ENCODE measurements around the gene HNRNPC.
"Not testable (repeated sequence)": the region's sequence is repeated elsewhere in the genome, so short reads cannot be mapped to it uniquely, and the experiment has no call there.

Gene HNRNPC

DNA sequence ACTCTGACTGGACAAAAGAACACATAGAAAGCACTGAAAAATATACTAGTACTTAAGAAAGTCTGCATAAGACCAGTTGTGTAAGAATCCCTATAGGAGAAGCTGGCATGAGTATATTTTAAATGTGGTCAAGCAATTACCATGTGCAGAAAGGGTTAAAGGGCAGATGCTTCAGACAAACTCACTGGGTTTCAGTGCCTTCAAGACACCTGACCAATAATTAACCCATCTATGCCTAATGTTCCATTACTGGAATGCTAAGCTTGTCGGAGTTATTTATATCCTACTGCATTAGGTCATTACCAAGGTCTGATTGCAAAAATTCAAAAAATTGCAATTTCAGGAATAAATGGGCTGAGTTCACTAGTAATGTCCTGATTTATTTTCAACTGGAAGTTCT, 41.3 kb downstream of the HNRNPC start:
- Histone ChIP-seq H3K9ac (ENCODE audit: low read length) (no peak overlapping the region), H4K20me1 (ENCODE audit: insufficient read depth, low read length) (peaks cover 99% of the 10 kb centered on the region), H3K4me2 (ENCODE audit: low read length) (no peak overlapping the region), H3K79me2 (ENCODE audit: low read length) (peaks cover 100% of the 10 kb centered on the region), H3K4me3 (ENCODE audit: low read length) (no peak overlapping the region), H3K9me3 (ENCODE audit: insufficient read depth, low read length) (no peaks in the 10 kb centered on the region), H3K36me3 (replicated peaks; ENCODE audit: low read depth, low read length) (peaks cover 80% of the 10 kb centered on the region), H3K4me1 (ENCODE audit: low read length) (no peaks in the 10 kb centered on the region), H3K27ac (ENCODE audit: low read length) (no peak overlapping the region), H2AFZ (ENCODE audit: low read depth, low read length) (no peak overlapping the region), H3K27me3 (ENCODE audit: low read depth, low read length) (no peaks in the 10 kb centered on the region)
- TF ChIP-seq, protein P1, sequence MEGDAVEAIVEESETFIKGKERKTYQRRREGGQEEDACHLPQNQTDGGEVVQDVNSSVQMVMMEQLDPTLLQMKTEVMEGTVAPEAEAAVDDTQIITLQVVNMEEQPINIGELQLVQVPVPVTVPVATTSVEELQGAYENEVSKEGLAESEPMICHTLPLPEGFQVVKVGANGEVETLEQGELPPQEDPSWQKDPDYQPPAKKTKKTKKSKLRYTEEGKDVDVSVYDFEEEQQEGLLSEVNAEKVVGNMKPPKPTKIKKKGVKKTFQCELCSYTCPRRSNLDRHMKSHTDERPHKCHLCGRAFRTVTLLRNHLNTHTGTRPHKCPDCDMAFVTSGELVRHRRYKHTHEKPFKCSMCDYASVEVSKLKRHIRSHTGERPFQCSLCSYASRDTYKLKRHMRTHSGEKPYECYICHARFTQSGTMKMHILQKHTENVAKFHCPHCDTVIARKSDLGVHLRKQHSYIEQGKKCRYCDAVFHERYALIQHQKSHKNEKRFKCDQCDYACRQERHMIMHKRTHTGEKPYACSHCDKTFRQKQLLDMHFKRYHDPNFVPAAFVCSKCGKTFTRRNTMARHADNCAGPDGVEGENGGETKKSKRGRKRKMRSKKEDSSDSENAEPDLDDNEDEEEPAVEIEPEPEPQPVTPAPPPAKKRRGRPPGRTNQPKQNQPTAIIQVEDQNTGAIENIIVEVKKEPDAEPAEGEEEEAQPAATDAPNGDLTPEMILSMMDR (IDR thresholded peaks at IDR 0.05; ENCODE audit: low read depth, low read length), result no peak
- TF ChIP-seq EZH2phosphoT487 (IDR thresholded peaks at IDR 0.05; ENCODE audit: low read depth), result no peak

DNA sequence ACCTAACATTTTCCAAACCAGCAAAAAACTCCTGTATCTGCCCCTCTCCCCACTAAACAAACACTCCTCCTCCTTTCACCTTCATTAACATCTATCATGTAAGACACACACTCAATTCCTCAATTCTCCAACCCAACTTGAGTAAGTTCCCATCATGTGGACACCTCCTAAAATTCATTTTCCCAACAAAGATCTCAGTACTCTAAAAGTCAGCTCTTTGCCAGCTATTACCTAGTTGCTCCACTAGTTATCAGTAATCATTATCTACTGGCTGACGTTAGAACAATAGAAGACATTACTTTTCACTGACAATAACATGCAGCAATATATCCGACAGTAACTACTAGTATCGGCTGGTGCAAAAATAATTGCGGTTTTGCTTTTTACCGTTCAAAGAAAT, 42.1 kb downstream of the HNRNPC start:
- H3K9ac ChIP-seq (ENCODE audit: low read length), result no peak overlapping the region
- peaks cover 99% of the 10 kb centered on the region for H4K20me1 ChIP-seq (ENCODE audit: insufficient read depth, low read length)
- no peak overlapping the region for H3K27ac ChIP-seq (ENCODE audit: low read length)
- TF ChIP-seq, protein P1 (IDR thresholded peaks at IDR 0.05; ENCODE audit: low read depth, low read length), result no peak
- TF ChIP-seq EZH2phosphoT487 (IDR thresholded peaks at IDR 0.05; ENCODE audit: low read depth), result no peak
- H3K4me2 ChIP-seq (ENCODE audit: low read length), result no peak overlapping the region
- H3K36me3 ChIP-seq (replicated peaks; ENCODE audit: low read depth, low read length), result peaks cover 79% of the 10 kb centered on the region
- no peaks in the 10 kb centered on the region for H3K4me1 ChIP-seq (ENCODE audit: low read length)
- H3K9me3 ChIP-seq (ENCODE audit: insufficient read depth, low read length), result no peaks in the 10 kb centered on the region
- H2AFZ ChIP-seq (ENCODE audit: low read depth, low read length), result no peak overlapping the region
- peaks cover 100% of the 10 kb centered on the region for H3K79me2 ChIP-seq (ENCODE audit: low read length)
- H3K4me3 ChIP-seq (ENCODE audit: low read length), result no peak overlapping the region
- no peaks in the 10 kb centered on the region for H3K27me3 ChIP-seq (ENCODE audit: low read depth, low read length)

DNA sequence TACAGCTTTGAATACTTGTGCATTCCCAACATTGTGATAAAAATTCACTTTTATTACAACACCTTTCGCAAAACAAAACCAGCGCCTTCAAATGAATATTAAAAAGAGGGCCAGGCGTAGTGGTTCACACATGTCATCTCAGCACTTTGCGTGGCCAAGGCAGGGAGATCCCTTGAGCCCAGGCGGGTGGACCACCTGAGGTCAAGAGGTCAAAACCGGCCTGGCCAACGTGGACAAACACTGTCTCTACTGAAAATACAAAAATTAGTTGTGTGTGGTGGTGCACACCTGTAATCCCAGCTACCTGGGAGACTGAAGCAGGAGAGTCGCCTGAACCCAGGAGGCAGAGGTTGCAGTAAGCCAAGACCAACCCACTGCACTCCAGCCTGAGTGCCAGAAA, 42.8 kb downstream of the HNRNPC start:
- TF ChIP-seq EZH2phosphoT487 (IDR thresholded peaks at IDR 0.05; ENCODE audit: low read depth), result no peak
- TF ChIP-seq, protein P1 (IDR thresholded peaks at IDR 0.05; ENCODE audit: low read depth, low read length), result no peak
- Histone ChIP-seq H2AFZ (ENCODE audit: low read depth, low read length) (no peak overlapping the region), H3K4me1 (ENCODE audit: low read length) (no peaks in the 10 kb centered on the region), H3K9me3 (ENCODE audit: insufficient read depth, low read length) (no peaks in the 10 kb centered on the region), H3K27ac (ENCODE audit: low read length) (no peak overlapping the region), H3K4me2 (ENCODE audit: low read length) (no peak overlapping the region), H3K36me3 (replicated peaks; ENCODE audit: low read depth, low read length) (peaks cover 79% of the 10 kb centered on the region), H3K79me2 (ENCODE audit: low read length) (peaks cover 100% of the 10 kb centered on the region), H4K20me1 (ENCODE audit: insufficient read depth, low read length) (peaks cover 99% of the 10 kb centered on the region), H3K27me3 (ENCODE audit: low read depth, low read length) (no peaks in the 10 kb centered on the region), H3K4me3 (ENCODE audit: low read length) (no peak overlapping the region), H3K9ac (ENCODE audit: low read length) (no peak overlapping the region)

DNA sequence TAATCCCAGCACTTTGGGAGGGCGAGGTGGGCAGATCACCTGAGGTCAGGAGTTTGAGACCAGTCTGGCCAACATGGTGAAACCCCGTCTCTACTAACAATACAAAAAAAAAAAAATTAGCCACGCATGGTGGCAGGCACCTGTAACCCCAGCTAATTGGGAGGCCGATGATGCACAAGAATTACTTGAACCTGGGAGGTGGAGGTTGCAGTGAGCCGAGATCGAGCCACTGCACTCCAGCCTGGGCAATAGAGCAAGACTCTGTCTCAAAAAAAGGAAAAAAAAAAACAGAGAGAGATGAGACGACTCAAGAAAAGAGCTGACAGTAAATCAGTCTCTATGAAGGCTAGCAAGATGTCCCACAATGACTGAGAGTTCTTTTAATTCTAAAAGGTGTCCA, 44.1 kb downstream of the HNRNPC start:
- not testable (repeated sequence) for H3K9me3 ChIP-seq (ENCODE audit: insufficient read depth, low read length); H2AFZ ChIP-seq (ENCODE audit: low read depth, low read length); H3K4me3 ChIP-seq (ENCODE audit: low read length); H3K4me2 ChIP-seq (ENCODE audit: low read length); H3K27me3 ChIP-seq (ENCODE audit: low read depth, low read length); H3K27ac ChIP-seq (ENCODE audit: low read length); H3K4me1 ChIP-seq (ENCODE audit: low read length); H3K9ac ChIP-seq (ENCODE audit: low read length)
- peaks cover 99% of the 10 kb centered on the region for H4K20me1 ChIP-seq (ENCODE audit: insufficient read depth, low read length)
- peaks cover 100% of the 10 kb centered on the region for H3K79me2 ChIP-seq (ENCODE audit: low read length)
- peaks cover 77% of the 10 kb centered on the region for H3K36me3 ChIP-seq (replicated peaks; ENCODE audit: low read depth, low read length)

Data from OCI-LY3 (cell line).